Hematopoietic multipotent progenitor cell treated with erythropoietin and hydrocortisone succinate and interleukin-3 and kit ligand, for 15 days (in vitro differentiated cells): ENCODE data around the gene GPATCH2L.

Experiments used
- DNase-seq: peaks from one replicate; pipeline ENCODE4 v3.0.0-alpha.2; 2015; ENCODE audit warnings: low spot score

GPATCH2L gene

DNA sequence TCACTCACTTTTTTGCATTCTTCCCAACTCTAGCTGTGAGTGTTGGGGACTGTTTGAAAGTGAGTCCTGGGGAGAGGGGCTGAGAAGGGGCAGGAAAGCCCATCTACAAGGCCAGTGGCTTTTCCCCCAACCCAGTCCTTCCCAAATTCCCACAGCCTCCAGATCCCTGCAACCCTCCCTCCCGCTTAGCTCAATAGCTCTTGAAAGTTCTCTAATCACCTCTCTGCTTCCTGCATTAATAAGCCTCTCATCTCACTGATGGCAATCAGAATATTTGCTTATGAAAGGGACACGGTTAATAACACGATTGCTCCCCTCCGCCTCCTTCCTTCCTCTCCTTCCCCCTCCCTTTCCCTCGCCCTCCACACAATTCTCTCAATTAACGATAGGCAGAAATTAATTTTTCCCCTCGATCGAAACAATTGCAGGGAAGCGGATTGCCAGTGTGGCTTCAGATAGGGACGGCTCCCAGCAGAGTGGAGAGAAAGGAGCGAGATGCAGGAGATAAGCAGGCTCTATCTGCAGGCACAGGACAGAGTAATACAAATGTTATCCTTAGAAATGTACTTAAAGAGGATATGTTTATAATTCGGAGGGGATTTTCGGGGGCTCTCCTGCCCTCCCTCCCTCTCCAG, 15.1 kb upstream of the GPATCH2L start:
- no peak for DNase-seq

DNA sequence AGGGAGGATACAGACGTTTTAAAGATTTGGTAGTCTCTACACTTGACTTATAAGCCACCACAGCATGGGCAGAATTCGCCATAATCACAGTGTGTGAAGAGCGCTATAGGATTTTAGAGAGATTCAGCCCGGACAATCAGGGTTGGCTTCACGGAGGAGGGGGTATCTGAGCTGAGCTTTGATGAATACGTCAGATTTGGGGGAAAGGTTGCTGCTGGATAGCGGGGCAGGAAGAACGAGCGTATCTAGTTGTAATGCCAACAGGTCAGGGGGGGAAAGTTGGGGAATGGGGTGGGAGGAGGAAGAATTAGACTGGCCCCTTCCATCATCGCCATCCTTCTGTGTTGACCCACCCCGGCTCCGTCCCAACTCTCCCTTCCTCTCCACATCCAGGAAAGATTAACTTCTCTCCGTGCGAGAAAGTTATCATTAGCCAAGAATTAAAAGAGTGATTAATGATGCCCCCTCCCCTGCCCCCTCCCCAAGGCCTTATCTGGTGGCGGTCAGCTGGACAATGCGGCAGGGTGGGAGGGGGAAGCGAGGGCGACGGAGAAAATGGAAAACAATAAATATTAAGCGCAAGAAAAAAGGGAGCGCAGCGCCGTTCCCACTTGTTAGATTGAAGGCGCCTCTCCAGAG, 13.5 kb upstream of the GPATCH2L start:
- DNase-seq: no peak

DNA sequence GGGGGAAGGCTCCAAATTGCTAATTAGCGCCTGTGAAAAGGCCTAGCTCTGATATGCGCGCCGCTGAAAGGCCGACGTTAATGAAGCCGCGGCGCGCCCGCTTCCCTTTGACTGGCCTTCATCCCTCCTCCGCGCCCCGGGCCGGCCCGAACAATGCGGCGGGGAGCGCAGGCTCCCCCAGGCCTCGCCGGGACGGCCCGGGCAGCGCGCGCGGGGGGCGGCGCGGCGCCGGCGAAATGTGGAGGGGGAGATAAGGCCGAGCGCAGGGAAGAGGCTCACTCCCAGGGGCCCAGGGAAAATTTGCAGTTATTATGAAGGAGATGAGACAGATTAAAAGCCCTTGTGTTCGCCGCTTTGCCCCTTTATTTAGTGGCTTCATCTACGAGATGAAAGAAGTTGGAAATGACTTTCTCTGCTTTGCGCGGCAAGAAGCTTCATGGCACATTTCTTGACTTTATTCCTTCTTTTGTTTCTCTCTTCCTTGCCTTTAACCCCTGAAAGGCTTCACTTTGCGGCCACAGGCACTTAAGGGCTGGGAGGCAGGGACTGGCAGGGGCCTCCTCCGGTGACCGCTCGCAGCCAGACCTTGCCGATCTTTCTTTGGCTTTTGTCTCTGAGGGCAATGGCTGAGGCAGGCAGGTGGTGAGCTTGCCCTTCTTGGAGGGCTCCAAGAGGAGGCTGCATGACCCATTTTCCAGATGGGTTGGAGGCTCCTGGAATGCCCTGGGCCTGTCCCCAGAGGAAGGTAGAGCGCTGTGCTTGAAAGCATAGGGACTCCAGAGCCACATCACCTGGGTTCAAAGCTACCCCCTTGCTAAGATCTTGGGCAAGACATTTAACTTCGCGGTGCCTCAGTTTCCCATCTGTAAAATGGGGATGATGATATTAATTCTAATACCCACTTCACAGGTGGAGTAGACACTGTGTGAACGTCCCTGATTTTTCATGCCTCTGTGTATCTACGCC, 12.7 kb upstream of the GPATCH2L start:
- DNase-seq: no peak

DNA sequence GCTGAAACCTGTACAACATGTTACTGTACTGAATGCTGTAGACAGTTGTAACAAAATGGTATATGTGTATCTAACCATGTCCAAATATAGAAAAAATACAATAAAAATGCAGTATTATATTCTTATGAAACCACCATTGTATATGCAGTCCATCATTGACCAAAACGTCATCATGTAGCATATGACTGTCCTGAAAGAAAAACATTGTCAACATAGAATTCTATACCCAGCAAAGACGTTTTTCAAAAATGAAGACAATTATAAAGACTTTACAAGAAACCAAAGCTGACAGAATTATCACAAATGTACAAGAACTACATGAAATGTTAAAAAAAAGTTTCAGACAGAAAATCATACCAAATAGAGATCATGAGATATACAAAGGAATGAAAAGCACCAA, 8.1 kb upstream of the GPATCH2L start:
- no peak for DNase-seq

DNA sequence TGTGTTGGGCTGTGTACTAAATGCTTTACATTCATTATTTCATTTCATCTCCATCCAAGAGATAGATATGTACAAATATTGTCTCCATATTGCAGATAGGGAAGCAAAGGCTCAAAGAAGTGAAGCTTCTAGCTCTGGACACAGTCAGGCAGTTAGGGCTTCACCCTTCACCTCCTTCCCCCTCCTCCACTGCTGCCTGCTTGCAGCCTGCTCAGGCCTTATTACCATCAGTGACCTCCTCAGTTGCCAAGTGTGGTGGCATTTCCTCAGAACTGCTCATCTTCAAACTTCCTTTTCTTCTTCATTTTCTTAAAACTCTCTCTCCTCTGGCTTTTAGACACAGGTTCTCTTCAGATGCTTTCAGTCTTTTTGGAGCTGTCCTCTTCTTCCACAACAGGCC, 4.7 kb upstream of the GPATCH2L start:
- no peak for DNase-seq

DNA sequence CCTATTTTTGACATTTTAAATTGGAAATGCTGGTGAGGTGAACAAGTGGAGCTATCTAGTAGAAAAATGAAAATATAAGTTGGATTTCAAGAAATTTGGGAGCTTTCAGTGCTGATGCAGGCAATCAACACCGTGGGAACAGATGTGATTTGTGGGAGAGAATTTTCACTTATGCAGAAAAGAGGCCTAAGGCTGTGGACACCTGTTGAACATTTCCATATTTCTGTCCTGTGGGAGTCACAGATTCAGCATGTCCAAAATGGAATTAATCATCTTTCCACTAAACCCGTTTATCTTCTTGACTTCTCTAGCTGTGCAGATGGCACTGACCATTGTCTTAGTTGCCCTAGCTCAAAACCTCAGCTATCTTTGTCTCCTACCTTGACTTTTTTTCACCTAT, 2.5 kb upstream of the GPATCH2L start:
- no peak for DNase-seq

DNA sequence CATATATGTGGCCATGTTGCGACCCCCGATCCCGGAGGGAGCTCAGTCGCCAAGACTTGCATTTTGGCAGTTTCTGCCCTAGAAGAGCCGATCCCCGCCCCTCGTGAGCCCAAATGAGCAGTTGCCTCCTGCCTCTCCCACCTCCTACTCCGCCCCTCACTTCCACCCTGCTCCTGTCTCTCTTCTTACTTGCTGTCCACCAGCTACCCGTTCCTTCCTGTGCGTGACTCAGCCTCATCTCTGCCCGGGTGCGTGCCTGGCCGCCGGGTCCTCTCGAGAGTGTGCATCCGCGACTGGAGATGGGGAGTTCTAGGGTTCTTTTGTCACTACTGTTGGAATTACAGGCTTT, 585 bp downstream of the GPATCH2L start:
- DNase-seq: peak; percentile 65

DNA sequence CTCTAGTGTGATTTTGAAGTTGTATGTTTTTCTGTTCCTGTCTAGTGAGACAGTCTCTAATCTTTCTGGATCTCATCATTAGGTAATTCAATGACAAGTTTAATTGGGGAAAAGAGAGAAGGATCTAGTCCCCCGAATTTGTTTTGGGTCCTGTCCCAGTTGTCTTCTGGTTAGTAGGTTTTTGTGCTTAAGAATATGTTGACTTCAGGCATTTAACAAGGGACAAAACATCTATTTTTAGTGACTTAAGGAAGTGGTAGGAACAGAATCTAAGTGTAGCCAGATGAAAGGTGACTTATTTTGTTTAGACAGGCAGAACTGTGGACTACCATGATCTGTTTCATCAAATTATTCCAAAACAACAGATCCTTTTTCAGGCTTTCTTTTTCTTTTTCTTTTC, 2.2 kb downstream of the GPATCH2L start:
- no peak for DNase-seq

DNA sequence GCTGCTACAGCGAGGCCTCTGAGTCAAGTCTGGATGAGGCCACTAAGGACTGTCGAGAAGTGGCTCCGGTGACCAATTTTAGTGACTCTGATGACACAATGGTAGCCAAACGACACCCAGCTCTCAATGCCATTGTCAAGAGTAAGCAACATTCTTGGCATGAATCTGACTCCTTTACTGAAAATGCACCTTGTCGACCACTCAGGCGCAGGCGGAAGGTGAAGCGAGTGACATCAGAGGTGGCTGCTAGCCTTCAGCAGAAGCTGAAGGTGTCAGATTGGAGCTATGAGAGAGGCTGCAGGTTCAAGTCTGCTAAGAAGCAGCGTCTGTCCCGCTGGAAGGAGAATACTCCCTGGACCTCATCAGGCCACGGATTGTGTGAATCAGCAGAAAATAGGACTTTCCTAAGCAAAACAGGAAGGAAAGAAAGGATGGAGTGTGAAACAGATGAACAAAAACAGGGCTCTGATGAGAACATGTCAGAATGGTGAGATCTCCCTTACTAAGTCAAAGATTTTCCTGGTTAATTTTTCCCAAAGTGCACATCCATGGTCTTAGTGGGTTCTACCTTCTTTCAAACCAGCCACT, 2.9 kb downstream of the GPATCH2L start:
- no peak for DNase-seq

DNA sequence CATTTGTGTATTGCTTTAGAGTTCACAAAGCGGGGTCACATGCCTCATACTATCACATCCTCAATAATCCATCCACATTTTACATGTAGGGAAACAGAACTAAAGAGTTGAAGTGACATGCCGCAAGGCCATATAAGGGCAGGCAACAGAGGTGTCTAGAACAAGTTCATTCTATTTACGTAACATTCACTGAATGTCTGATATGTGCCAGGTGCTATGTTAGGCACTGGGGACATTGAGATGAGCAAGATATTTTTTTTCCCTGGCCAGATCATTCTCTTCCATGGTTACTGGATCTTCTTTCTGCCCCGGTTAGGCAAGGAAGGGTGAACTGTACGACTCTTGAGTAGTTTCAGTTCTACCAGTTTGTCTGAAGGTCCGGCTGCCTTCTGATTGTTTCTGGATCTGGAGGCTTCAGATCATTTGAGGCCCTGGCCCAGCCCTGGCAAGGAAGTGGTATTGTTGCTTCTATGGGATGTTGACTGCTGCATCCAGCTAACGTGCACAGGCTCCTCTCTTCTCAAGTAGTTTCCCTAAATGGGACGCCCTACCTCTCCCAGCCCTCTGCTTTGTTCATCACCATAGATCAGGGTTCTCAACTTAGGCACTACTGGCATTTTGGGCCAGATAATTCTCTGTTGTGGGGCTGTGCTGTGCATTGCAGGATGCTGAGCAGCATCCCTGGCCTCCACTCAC, 12.1 kb downstream of the GPATCH2L start:
- DNase-seq: no peak

DNA sequence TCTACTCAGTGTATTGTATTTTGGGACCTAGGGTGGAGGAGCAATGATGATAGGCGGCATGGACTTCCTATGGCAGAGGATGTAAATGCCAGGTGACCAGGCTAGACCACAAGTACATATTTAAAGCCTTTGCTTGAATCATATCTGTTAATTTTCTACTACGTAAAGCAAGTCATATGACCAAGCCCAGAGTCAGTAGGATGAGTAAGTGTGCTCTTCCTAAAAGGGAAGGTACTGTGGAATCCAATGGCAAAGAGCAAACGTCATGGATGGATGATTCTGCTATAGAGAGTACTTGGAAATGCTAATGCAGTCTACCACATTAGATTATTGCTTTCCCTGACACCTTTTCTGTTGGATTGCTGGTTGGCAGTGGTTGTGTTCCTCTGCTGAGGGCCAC, 16.8 kb downstream of the GPATCH2L start:
- DNase-seq: no peak

DNA sequence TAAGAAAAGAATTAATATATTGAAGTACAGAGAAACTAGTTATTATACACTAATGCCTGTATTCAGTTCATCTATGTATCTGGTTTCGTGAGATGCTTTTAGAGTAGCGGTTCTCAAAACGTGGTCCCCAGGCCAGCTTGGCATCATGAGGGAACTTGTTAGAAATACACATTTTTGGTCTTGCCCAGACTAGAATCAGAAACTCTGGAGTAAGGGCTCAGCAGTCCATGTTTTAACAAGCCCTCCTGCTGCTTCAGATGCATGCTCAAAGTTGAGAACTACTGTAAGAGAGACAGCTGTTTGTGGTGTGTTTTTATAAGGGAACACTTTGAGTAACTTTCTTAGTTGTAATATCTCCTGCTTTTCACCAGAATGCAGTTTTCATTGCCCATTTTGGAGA, 18.1 kb downstream of the GPATCH2L start:
- no peak for DNase-seq

DNA sequence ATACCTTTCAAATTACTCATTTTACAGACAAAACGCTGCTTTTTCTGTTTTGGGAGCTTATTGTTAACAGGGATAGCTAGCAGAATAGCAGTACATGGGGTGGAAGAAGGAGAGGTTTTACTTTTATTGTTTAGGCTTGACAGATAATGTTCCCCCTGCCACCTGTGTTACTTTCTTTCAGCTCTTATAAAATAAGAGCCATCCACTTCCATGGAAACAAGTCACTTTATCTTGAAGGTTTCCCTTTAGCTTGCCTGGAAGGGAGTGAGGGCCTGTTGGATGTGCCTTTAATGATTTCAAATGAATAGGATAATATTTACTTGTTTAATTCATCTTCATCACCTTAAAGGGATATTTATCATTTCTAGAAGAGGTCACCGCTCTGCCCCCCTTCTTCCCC, 23.3 kb downstream of the GPATCH2L start:
- DNase-seq: no peak

DNA sequence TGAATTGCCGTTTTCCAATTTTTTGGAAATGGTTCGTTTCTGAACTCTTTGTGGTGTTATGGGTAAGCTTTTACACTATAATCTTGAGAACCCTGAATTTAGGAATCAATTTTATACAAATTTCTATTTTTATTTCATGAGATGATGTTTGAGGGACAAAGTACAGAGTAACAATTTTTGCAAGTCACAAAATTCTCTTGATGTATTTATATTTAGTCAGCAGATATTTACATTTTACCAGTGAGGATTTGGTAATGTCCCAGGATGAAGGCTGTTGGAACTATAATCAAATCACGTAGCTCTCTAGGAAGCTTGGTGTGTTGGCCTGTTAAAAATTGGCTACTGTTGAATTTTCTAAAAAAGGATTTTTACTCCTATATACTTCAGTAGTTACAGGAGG, 24.2 kb downstream of the GPATCH2L start:
- no peak for DNase-seq

DNA sequence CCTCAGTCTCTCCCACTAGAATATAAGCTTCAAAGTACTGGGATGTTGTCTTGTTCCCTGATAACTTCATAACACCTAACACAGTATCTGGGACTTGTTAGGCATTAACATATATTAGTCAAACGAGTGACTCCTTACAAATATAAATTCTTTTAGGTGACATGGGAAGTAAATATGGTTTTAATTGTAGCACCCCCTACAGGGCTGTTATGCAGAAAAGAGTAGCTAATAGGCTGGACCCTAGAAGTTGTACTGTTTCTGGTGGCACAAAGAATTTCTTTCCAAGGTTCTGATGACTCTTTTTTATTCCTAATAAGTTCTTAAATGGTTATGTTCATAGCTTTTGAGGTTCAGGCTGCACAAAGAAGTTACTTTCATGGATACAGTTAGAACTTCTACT, 29.8 kb downstream of the GPATCH2L start:
- DNase-seq: no peak

DNA sequence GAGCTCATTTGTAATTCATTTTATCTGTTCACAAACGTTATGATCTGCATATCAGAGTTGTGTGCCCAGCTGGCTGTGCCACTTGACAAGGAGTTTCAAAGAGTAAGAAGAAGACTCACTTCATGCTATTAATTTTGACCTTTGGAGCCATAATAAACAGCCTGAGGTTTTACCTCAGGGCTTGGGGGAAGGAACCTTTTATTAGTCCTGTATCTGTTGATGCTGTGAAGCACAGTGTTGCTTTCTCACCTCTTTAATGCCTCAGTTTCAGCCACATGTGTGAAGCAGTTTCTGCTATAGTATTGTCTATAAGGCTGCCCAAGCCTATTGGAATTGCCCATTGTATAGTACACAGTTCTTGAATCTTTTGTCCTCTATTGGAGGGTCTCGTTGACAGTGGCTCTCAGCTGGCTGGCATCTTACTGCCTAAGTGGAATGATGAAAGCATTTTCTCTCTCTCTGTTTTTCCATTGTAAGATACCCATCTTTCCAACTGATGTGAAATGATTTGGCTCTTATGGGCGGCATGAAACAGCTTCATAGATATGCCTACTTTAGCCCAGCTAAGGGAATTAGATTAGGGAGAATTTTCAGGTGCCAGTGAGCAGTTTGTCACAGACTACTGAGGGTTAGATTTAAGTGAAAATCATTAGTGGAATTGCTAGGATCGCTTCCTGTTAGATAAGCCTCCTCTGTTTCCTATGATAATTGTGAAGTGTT, 34.7 kb downstream of the GPATCH2L start:
- no peak for DNase-seq

DNA sequence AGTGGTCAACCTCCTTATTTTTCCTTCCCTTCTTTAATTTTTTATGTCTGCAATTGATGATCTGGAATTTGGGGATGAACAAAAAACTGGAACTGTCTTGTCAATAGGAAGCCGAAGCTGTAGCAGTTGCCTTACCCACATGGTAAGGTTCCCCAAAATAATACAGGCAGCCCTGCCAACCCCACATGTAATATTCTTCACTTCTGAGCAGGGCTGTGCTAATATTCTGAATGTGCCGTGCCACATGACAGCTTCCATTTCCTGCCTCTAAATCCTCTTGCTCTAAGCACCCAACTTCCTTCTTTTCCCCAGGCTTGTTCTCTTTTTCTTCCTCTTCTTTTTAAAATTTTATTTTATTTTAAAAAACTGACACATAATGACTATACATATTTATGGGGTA, 39.6 kb downstream of the GPATCH2L start:
- DNase-seq: no peak

DNA sequence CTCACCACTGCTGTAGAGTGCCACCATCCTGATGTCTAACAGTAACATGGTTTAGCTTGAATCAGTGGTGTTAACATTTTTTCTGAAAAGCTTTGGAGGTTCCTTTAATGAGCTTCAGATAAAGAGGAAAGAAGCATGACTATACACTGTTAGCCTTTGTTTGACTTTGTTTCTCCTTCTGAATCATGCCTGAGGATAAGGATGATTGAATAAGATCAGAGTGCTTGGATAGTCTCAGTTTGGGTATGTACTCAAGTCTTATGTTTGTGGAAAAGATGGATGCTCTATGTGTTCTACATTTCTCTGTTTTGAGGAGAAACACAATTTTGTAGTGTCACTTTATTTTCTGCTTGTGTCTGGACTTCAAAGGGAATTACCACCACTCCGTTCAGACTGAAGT, 42.0 kb downstream of the GPATCH2L start:
- DNase-seq: no peak

DNA sequence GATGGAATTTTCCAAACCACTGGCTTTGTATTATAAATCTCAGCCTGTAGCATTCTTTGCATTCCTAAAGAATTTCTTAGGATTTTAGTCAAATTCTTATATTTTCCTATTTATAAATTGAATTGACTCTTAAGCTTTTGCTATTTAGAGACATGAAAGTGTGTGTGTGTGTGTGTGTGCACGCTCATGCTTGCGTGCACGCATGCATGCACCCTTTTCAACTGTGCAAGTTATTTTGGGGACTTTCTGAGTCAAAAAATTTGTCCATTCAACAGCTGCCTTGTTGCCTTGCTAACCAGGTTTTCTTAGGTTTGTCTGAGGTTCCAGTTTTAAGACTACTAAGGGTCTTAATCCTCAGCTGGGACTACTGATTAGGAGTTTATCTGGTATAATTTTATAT, 42.6 kb downstream of the GPATCH2L start:
- no peak for DNase-seq

DNA sequence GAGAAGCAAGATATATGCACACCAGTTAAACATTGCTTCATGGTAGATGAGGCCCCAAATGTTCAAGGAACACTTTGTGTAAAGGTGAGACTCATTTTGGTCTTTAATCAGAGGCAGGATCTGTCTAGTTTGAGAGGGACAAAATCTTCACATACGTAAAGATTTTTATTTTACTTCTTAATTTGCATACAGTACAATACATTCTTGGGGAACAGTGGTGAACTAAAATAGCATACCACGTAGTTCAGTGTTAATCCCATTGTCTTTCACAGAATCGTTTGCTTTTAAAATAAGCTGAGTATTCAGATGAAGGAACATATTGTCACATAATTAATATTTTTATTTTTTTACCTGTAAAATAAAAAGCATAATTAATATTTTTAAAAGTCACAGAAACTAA, 43.3 kb downstream of the GPATCH2L start:
- DNase-seq: no peak

DNA sequence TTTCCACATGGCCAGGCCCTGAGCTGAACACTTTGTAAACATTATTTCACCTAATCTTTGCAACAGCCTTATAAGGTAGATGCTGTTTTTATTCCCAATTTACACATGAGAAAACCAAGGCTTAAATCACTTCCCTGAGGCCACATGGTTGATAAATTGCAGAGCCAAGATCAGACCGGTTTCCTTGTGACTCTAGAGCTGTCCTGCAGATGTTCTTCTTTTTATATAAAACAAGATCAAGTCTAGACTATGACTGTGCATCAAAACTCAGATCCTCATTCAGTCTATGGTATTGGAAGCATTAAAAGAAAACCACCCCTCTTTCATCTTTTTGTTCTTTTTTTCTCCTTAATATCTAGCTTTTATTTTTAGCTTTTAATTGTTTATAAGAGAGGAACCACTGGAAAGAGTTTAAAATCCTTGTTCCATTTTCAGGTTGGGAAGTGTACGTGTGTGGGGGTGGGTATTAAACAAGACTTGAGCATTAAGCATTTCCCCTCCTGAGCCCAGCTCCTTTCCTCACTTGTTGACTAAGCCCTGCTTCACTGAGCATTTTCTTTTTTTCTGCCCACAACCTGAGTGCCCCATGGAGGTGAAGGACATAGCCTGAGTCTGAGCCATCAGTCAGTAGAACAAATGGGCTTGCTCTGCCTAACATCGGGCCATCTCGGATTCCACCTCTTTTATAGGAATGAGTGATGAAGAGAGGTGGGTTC, 45.4 kb downstream of the GPATCH2L start:
- no peak for DNase-seq
